HL-60 (cell line): ENCODE data around the gene C16orf95.

Experiments used
- DNase-seq, 2 experiments: peaks; one replicate each; pipeline ENCODE4 v3.0.0-alpha.2; 2010 to 2020; ENCODE audit warnings: low read depth in 1 of 2, low spot score in 1 of 2
- H3K27ac ChIP-seq: fragments of 250-450 bp; sonication (Bioruptor Pico); replicated peaks from 2 replicates; pipeline ENCODE4 v1.5.1; 2020; ENCODE audit warnings: mild to moderate bottlenecking, moderate library complexity
- H3K27me3 ChIP-seq: fragments of 250-450 bp; sonication (Bioruptor Pico); 2 replicates; pipeline ENCODE4 v1.5.1; 2021; ENCODE audit warnings: mild to moderate bottlenecking, moderate library complexity; ENCODE audit not compliant: insufficient read depth, poor library complexity, severe bottlenecking
- H3K4me3 ChIP-seq: replicated peaks from 2 replicates; pipeline ENCODE4 v1.5.1; 2011; ENCODE audit warnings: mild to moderate bottlenecking, control low read depth, low read length; ENCODE audit not compliant: insufficient read depth
- GABPA ChIP-seq: IDR thresholded peaks from 2 replicates; pipeline ENCODE4 v1.6.1; 2012; ENCODE audit warnings: low read depth
- POLR2AphosphoS5 ChIP-seq: IDR thresholded peaks from 2 replicates; pipeline ENCODE4 v1.6.1; 2012; ENCODE audit warnings: low read depth
- SPI1 ChIP-seq: IDR thresholded peaks from 2 replicates; pipeline ENCODE4 v1.6.1; 2012; ENCODE audit warnings: low read depth, mild to moderate bottlenecking, borderline replicate concordance
- TF ChIP-seq, protein P1 (sequence below): IDR thresholded peaks from 2 replicates; pipeline ENCODE4 v1.6.1; 2012; ENCODE audit warnings: low read depth; ENCODE audit not compliant: insufficient replicate concordance
- TF ChIP-seq, protein P2 (sequence below): IDR thresholded peaks from one replicate; pipeline ENCODE4 v1.5.1; 2011; ENCODE audit warnings: low read length, control low read depth, inconsistent platforms; ENCODE audit not compliant: insufficient read depth

C16orf95 gene

DNA sequence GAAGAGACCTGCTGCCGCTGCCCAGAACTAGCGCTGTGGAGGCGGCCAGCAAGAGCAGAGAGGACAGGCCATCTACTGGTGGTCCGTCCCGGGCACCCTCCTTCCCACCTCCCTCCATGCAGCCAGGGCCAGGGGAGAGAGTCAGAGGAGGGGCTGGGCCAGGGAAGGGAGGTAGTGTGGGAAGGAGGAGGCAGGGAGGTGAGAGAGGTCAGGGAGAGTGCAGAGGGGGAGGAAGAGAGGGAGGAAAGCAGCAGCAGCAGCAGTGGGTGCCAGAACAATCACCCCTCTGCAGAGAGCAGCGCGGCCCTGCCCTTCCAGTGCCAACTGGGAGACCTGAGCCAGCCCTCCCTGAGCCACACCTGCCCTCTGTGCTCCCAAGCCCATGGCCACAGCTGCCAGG lies 6.6 kb downstream of the C16orf95 start:
- DNase-seq = no peak
- Histone ChIP-seq H3K4me3 (no peak overlapping the region), H3K27ac (no peak overlapping the region), H3K27me3 (no peaks in the 10 kb centered on the region)
- TF ChIP-seq, protein P1, sequence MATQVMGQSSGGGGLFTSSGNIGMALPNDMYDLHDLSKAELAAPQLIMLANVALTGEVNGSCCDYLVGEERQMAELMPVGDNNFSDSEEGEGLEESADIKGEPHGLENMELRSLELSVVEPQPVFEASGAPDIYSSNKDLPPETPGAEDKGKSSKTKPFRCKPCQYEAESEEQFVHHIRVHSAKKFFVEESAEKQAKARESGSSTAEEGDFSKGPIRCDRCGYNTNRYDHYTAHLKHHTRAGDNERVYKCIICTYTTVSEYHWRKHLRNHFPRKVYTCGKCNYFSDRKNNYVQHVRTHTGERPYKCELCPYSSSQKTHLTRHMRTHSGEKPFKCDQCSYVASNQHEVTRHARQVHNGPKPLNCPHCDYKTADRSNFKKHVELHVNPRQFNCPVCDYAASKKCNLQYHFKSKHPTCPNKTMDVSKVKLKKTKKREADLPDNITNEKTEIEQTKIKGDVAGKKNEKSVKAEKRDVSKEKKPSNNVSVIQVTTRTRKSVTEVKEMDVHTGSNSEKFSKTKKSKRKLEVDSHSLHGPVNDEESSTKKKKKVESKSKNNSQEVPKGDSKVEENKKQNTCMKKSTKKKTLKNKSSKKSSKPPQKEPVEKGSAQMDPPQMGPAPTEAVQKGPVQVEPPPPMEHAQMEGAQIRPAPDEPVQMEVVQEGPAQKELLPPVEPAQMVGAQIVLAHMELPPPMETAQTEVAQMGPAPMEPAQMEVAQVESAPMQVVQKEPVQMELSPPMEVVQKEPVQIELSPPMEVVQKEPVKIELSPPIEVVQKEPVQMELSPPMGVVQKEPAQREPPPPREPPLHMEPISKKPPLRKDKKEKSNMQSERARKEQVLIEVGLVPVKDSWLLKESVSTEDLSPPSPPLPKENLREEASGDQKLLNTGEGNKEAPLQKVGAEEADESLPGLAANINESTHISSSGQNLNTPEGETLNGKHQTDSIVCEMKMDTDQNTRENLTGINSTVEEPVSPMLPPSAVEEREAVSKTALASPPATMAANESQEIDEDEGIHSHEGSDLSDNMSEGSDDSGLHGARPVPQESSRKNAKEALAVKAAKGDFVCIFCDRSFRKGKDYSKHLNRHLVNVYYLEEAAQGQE = no peak
- TF ChIP-seq GABPA = no peak
- no peak for TF ChIP-seq POLR2AphosphoS5
- no peak for TF ChIP-seq SPI1
- TF ChIP-seq, protein P2, sequence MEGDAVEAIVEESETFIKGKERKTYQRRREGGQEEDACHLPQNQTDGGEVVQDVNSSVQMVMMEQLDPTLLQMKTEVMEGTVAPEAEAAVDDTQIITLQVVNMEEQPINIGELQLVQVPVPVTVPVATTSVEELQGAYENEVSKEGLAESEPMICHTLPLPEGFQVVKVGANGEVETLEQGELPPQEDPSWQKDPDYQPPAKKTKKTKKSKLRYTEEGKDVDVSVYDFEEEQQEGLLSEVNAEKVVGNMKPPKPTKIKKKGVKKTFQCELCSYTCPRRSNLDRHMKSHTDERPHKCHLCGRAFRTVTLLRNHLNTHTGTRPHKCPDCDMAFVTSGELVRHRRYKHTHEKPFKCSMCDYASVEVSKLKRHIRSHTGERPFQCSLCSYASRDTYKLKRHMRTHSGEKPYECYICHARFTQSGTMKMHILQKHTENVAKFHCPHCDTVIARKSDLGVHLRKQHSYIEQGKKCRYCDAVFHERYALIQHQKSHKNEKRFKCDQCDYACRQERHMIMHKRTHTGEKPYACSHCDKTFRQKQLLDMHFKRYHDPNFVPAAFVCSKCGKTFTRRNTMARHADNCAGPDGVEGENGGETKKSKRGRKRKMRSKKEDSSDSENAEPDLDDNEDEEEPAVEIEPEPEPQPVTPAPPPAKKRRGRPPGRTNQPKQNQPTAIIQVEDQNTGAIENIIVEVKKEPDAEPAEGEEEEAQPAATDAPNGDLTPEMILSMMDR = no peak

DNA sequence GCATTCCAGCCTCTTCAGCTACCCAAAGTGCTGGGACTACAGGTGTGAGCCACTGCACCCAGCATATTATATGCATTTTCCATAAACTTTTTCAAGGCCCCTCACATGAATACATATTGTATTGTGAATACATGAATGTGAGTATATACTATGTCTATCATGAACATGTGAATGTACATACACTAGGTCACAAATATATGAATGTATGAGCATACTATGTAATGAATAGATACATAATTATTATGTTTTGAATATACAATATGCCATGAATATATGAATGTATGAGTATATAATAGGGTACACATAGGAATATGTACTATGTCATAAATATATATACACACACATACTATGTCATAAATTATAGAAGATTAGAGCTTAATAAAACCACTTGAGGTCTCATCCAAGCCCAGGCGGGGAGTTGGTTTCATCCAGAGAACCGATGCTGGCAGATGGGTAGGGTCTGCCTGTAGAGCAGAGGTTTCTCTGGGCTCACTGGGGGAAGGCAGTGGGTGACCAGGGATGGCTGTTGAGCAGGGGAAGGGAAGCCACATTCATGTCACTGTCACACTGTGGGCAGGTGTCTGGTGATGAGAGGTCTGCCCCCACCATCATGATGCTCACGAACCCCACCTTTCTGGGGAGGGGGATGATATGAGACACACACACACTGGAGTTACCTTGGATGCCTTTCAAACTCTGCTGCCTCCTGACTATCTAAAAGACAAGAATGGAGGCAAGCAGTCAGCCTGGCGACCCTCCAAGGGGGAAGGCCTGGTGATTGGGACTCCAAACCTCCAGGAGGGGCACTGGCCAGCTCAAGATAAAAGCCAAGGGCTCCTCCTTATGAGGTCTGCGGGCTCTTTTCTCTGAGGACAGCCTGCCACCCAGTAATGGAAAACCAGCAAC lies 7.3 kb downstream of the C16orf95 start:
- Histone ChIP-seq H3K27me3 (no peaks in the 10 kb centered on the region), H3K27ac (no peak overlapping the region), H3K4me3 (no peak overlapping the region)
- DNase-seq = no peak
- TF ChIP-seq, protein P1 = no peak
- no peak for TF ChIP-seq GABPA
- no peak for TF ChIP-seq SPI1
- no peak for TF ChIP-seq POLR2AphosphoS5
- TF ChIP-seq, protein P2 = no peak

DNA sequence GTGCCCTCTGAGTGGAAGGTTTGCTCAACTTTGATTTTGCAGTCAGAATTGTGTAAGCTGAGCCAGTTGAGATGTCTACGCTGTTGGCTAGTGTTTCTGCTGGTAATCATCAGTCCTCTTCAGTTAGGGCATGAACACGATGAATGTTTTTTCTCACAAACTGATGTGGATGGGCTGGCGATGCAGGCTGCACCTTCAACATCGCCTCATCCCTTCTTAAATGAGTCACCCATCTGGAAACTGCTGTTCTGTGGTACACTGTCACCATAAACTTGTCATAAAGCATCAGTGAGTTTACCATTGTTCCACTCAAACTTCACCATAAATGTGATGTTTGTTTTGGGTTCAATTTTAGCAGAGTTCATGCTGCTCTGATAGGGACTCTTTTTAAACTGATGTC lies 8.4 kb downstream of the C16orf95 start:
- Histone ChIP-seq H3K27ac (no peak overlapping the region), H3K27me3 (no peaks in the 10 kb centered on the region), H3K4me3 (no peak overlapping the region)
- TF ChIP-seq GABPA (no peak), POLR2AphosphoS5 (no peak), SPI1 (no peak)
- TF ChIP-seq, protein P1 = no peak
- no peak for DNase-seq
